Neuronal stem cell (in vitro differentiated cells): ENCODE results near the gene PDGFD.

Experiments
- DNase-seq: peaks from one replicate; pipeline ENCODE4 v3.0.0-alpha.2; 2013; ENCODE audit warnings: low spot score
- H2AFZ ChIP-seq: one replicate; pipeline ENCODE4 v1.6.1; 2013; ENCODE audit warnings: mild to moderate bottlenecking, low read length, inconsistent platforms
- H2AK5ac ChIP-seq: 2 replicates; pipeline ENCODE4 v1.6.1; 2013; ENCODE audit warnings: low read depth, mild to moderate bottlenecking, inconsistent platforms, low read length, moderate library complexity, mixed read lengths
- H2BK120ac ChIP-seq: 2 replicates; pipeline ENCODE4 v1.6.1; 2013; ENCODE audit warnings: low read depth, mild to moderate bottlenecking, inconsistent platforms, low read length, moderate library complexity, mixed read lengths
- H2BK12ac ChIP-seq: one replicate; pipeline ENCODE4 v1.6.1; 2013; ENCODE audit warnings: low read length, inconsistent platforms
- H2BK15ac ChIP-seq: 2 replicates; pipeline ENCODE4 v1.6.1; 2013; ENCODE audit warnings: mild to moderate bottlenecking, low read length, inconsistent platforms, mixed read lengths
- H2BK5ac ChIP-seq: one replicate; pipeline ENCODE4 v1.6.1; 2013; ENCODE audit warnings: inconsistent platforms, mild to moderate bottlenecking, low read length, moderate library complexity
- H3K14ac ChIP-seq: one replicate; pipeline ENCODE4 v1.6.1; 2013; ENCODE audit warnings: low read length, inconsistent platforms
- H3K18ac ChIP-seq: 2 replicates; pipeline ENCODE4 v1.6.1; 2013; ENCODE audit warnings: low read length, inconsistent platforms
- H3K23ac ChIP-seq: 2 replicates; pipeline ENCODE4 v1.6.1; 2013; ENCODE audit warnings: low read depth, mild to moderate bottlenecking, mixed read lengths, low read length, inconsistent platforms; ENCODE audit not compliant: poor library complexity
- H3K27ac ChIP-seq: replicated peaks from 3 replicates; pipeline ENCODE4 v1.5.1; 2013; ENCODE audit warnings: low read length, inconsistent platforms
- H3K27me3 ChIP-seq, 3 experiments: 2 replicates each; pipeline ENCODE4 v1.6.1; 2013; ENCODE audit warnings: low read length in 3 of 3, mild to moderate bottlenecking in 2 of 3, inconsistent platforms in 1 of 3, low read depth in 1 of 3, mixed read lengths in 1 of 3, moderate library complexity in 1 of 3; ENCODE audit not compliant: control insufficient read depth in 3 of 3, insufficient read depth in 3 of 3
- H3K36me3 ChIP-seq, 2 donors: replicated peaks in 1 of 2; 2 replicates each; pipeline ENCODE4 v1.6.1; 2013; ENCODE audit warnings: low read length in 2 of 2; ENCODE audit not compliant: control insufficient read depth in 2 of 2, insufficient read depth in 2 of 2
- H3K4ac ChIP-seq: 2 replicates; pipeline ENCODE4 v1.6.1; 2013; ENCODE audit warnings: inconsistent platforms, mild to moderate bottlenecking, low read length, moderate library complexity
- H3K4me1 ChIP-seq, 2 donors: 1 replicate in 1 of 2; 2 replicates in 1 of 2; pipeline ENCODE4 v1.6.1; 2013; ENCODE audit warnings: low read length in 2 of 2, low read depth in 1 of 2; ENCODE audit not compliant: control insufficient read depth in 2 of 2, insufficient read depth in 1 of 2
- H3K4me2 ChIP-seq: one replicate; pipeline ENCODE4 v1.6.1; 2013; ENCODE audit warnings: mild to moderate bottlenecking, low read length, inconsistent platforms; ENCODE audit not compliant: insufficient read depth, poor library complexity, severe bottlenecking
- H3K4me3 ChIP-seq, 2 donors: 2 replicates each; pipeline ENCODE4 v1.5.1; 2013; ENCODE audit warnings: low read length in 2 of 2, mild to moderate bottlenecking in 2 of 2, inconsistent platforms in 1 of 2, moderate library complexity in 1 of 2
- H3K79me1 ChIP-seq: one replicate; pipeline ENCODE4 v1.6.1; 2013; ENCODE audit warnings: low read depth, mild to moderate bottlenecking, inconsistent platforms, low read length, moderate library complexity
- H3K9ac ChIP-seq: one replicate; pipeline ENCODE4 v1.6.1; 2013; ENCODE audit warnings: mild to moderate bottlenecking, low read depth, low read length, inconsistent platforms; ENCODE audit not compliant: poor library complexity
- H3K9me3 ChIP-seq, 2 donors: replicated peaks in 1 of 2; 2 replicates each; pipeline versions ENCODE3 to v1.6.1; 2013; ENCODE audit warnings: low read length in 2 of 2, mild to moderate bottlenecking in 2 of 2, inconsistent platforms in 1 of 2, low read depth in 1 of 2, mixed read lengths in 1 of 2, moderate library complexity in 1 of 2; ENCODE audit not compliant: control insufficient read depth in 2 of 2, insufficient read depth in 1 of 2
- H4K8ac ChIP-seq: one replicate; pipeline ENCODE4 v1.6.1; 2013; ENCODE audit warnings: low read depth, mild to moderate bottlenecking, inconsistent platforms, low read length, moderate library complexity
- H4K91ac ChIP-seq: one replicate; pipeline ENCODE4 v1.6.1; 2013; ENCODE audit warnings: low read length, low read depth, mild to moderate bottlenecking, inconsistent platforms; ENCODE audit not compliant: poor library complexity
- WGBS, 2 donors: extraction: QIAGEN DNeasy Blood & Tissue Kit; methylation state at CpG; one replicate each; pipeline ENCODE4 v1.1.7; 2013; ENCODE audit warnings: missing lambda C conversion rate in 2 of 2, mixed read lengths in 1 of 2; ENCODE audit not compliant: insufficient read length in 2 of 2, insufficient replicate concordance in 1 of 2; ENCODE audit errors: extremely low coverage in 2 of 2; 5-methylcytosine and 5-hydroxymethylcytosine counted together

The PDGFD gene

GRCh38 chr11:104033561-104033960, 130.4 kb downstream of the PDGFD start:
- H3K4ac ChIP-seq = no peak overlapping the region
- H3K27me3 ChIP-seq = no peaks in the 10 kb centered on the region
- no peaks in the 10 kb centered on the region for H3K9me3 ChIP-seq
- WGBS, 2 donors = no CpG with 5 or more reads among the region's 1 CpG
- no peak overlapping the region for H3K18ac ChIP-seq
- no peaks in the 10 kb centered on the region for H3K36me3 ChIP-seq
- no peak overlapping the region for H3K14ac ChIP-seq
- H4K8ac ChIP-seq = no peak overlapping the region
- no peak overlapping the region for H2BK12ac ChIP-seq
- no peak overlapping the region for H2AFZ ChIP-seq
- no peak overlapping the region for H2BK15ac ChIP-seq
- no peak overlapping the region for H3K9ac ChIP-seq
- DNase-seq = no peak
- no peak overlapping the region for H4K91ac ChIP-seq
- H2AK5ac ChIP-seq = no peak overlapping the region
- H2BK5ac ChIP-seq = no peak overlapping the region
- H3K23ac ChIP-seq = no peak overlapping the region
- H3K27ac ChIP-seq = no peak overlapping the region
- no peak overlapping the region for H2BK120ac ChIP-seq
- H3K4me2 ChIP-seq = no peak overlapping the region
- H3K4me1 ChIP-seq = no peaks in the 10 kb centered on the region
- H3K4me3 ChIP-seq = no peak overlapping the region
- no peaks in the 10 kb centered on the region for H3K79me1 ChIP-seq

DNA sequence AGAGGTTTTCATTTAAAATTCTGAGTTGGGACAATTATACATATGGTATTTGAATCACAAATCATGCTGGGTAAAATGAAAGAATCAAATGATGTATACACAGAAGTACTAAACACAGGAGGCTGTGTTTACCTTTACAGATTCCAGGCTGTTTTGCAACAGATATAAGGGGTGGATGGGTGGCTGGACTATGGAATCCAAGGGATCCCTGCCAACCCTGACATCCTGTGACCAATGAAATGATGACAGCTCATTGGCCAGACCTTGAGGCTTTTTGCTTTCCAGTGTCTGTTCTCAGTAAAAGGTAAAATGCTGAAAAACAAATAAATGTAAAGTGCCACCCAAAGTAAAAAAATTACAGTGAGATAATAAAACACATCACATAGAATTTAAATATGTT, 130.8 kb downstream of the PDGFD start:
- Histone ChIP-seq H3K4me3 (no peak overlapping the region), H3K79me1 (no peaks in the 10 kb centered on the region)

GRCh38 chr11:104028476-104029263, 135.3 kb downstream of the PDGFD start:
- no peak overlapping the region for H3K4me2 ChIP-seq
- H2BK5ac ChIP-seq = no peak overlapping the region
- H2AFZ ChIP-seq = no peak overlapping the region
- no peak overlapping the region for H3K4me3 ChIP-seq
- no peak overlapping the region for H3K4ac ChIP-seq
- no peaks in the 10 kb centered on the region for H3K79me1 ChIP-seq
- no peaks in the 10 kb centered on the region for H3K27me3 ChIP-seq
- H3K4me1 ChIP-seq = peaks cover 0 to 4% of the 10 kb centered on the region in 2 donors
- H3K36me3 ChIP-seq = no peaks in the 10 kb centered on the region
- H3K14ac ChIP-seq = no peak overlapping the region
- no peak overlapping the region for H3K27ac ChIP-seq
- H2BK120ac ChIP-seq = no peak overlapping the region
- no peak overlapping the region for H2BK15ac ChIP-seq
- H4K8ac ChIP-seq = no peak overlapping the region
- WGBS, 2 donors = no CpG with 5 or more reads among the region's 3 CpGs
- no peak overlapping the region for H2AK5ac ChIP-seq
- H2BK12ac ChIP-seq = no peak overlapping the region
- H3K9me3 ChIP-seq = no peaks in the 10 kb centered on the region
- H3K18ac ChIP-seq = no peak overlapping the region
- no peak for DNase-seq
- H3K9ac ChIP-seq = no peak overlapping the region
- H3K23ac ChIP-seq = no peak overlapping the region
- no peak overlapping the region for H4K91ac ChIP-seq

More for the DNA sequence above, 130.8 kb downstream of the PDGFD start:
- no peak overlapping the region for H4K91ac ChIP-seq
- no peak overlapping the region for H2BK12ac ChIP-seq
- no peaks in the 10 kb centered on the region for H3K27me3 ChIP-seq
- no peak overlapping the region for H2BK15ac ChIP-seq
- no peak overlapping the region for H4K8ac ChIP-seq
- DNase-seq = no peak
- H2AK5ac ChIP-seq = no peak overlapping the region
- H3K14ac ChIP-seq = no peak overlapping the region
- no peaks in the 10 kb centered on the region for H3K4me1 ChIP-seq
- no peak overlapping the region for H3K9ac ChIP-seq
- H3K36me3 ChIP-seq = no peaks in the 10 kb centered on the region
- no peak overlapping the region for H3K27ac ChIP-seq
- no peak overlapping the region for H3K4ac ChIP-seq
- H2BK5ac ChIP-seq = no peak overlapping the region
- H3K4me2 ChIP-seq = no peak overlapping the region
- no peak overlapping the region for H2AFZ ChIP-seq
- no peak overlapping the region for H2BK120ac ChIP-seq
- no peak overlapping the region for H3K18ac ChIP-seq
- H3K9me3 ChIP-seq = no peaks in the 10 kb centered on the region
- H3K23ac ChIP-seq = no peak overlapping the region

DNA sequence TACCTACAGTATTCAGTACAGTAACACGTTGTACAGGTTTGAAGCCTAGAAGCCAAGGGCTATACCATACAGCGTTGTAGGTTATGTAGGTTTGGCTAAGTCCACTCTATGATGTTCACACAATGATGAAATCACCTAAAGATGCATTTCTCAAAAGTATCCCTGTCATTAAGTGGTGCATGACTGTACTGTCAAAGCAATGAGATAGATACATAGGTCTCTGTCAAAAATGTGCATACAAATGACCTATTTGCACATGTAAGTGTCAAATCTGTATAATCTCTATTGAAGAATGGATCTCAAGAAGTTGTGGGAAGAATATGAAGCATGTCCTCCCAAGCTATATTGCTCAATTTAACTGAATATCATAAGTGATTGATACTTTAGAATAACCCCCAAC, 139.4 kb downstream of the PDGFD start:
- H3K27ac ChIP-seq = no peak overlapping the region
- no peak overlapping the region for H3K9ac ChIP-seq
- H2BK15ac ChIP-seq = no peak overlapping the region
- H2BK5ac ChIP-seq = no peak overlapping the region
- H3K4me3 ChIP-seq = no peak overlapping the region
- H2AFZ ChIP-seq = no peak overlapping the region
- H4K91ac ChIP-seq = no peak overlapping the region
- no CpG with 5 or more reads among the region's 2 CpGs for WGBS, 2 donors
- no peak overlapping the region for H4K8ac ChIP-seq
- no peak overlapping the region for H3K23ac ChIP-seq
- DNase-seq = no peak
- H3K4me2 ChIP-seq = no peak overlapping the region
- no peaks in the 10 kb centered on the region for H3K79me1 ChIP-seq
- no peaks in the 10 kb centered on the region for H3K27me3 ChIP-seq
- H3K18ac ChIP-seq = no peak overlapping the region
- H2AK5ac ChIP-seq = no peak overlapping the region
- no peak overlapping the region for H3K4ac ChIP-seq
- no peaks in the 10 kb centered on the region for H3K36me3 ChIP-seq
- no peak overlapping the region for H2BK12ac ChIP-seq
- no peaks in the 10 kb centered on the region for H3K9me3 ChIP-seq
- H3K4me1 ChIP-seq = peaks cover 0 to 4% of the 10 kb centered on the region in 2 donors
- no peak overlapping the region for H3K14ac ChIP-seq
- no peak overlapping the region for H2BK120ac ChIP-seq
